ENCODE results near the gene TCL1A. TPM values are rescaled to one million over a fixed set of nuclear protein-coding genes. Genes with fewer than 3 reads are reported as not detected.
"Not testable (repeated sequence)": the region's sequence is repeated elsewhere in the genome, so short reads cannot be mapped to it uniquely, and the experiment has no call there.

TCL1A gene
- total RNA-seq, 1 donor from 2014 or later, result not detected

- Histone ChIP-seq H3K27me3 (ENCODE audit: low read depth) (no peaks in the 10 kb centered on the region), H3K36me3 (no peaks in the 10 kb centered on the region), H3K4me1 (no peaks in the 10 kb centered on the region), H3K9me3 (no peaks in the 10 kb centered on the region), H3K27ac (no peak overlapping the region), H3K4me3 (no peak overlapping the region)
- DNase-seq, result no peak
- TF ChIP-seq CTCF (IDR thresholded peaks at IDR 0.05), result no peak
- no peak for ATAC-seq
- intact Hi-C loops (cut with DNase I), result no loop called here
These were observed 19.3 kb upstream of the TCL1A start for GRCh38 chr14:95733212-95733611.

GRCh38 chr14:95730126-95730525 lies 16.2 kb upstream of the TCL1A start:
- Histone ChIP-seq H3K9me3 (no peaks in the 10 kb centered on the region), H3K27me3 (ENCODE audit: low read depth) (peaks cover 16% of the 10 kb centered on the region), H3K36me3 (no peaks in the 10 kb centered on the region), H3K4me1 (no peaks in the 10 kb centered on the region), H3K27ac (no peak overlapping the region), H3K4me3 (no peak overlapping the region)
- intact Hi-C loops (cut with DNase I), result no loop called here
- no peak for TF ChIP-seq CTCF (IDR thresholded peaks at IDR 0.05)
- DNase-seq (no peak), ATAC-seq (no peak)

GRCh38 chr14:95729402-95730028 lies 15.6 kb upstream of the TCL1A start:
- H3K4me1 ChIP-seq; H3K4me3 ChIP-seq; DNase-seq; H3K27ac ChIP-seq; intact Hi-C loops (cut with DNase I); H3K36me3 ChIP-seq; H3K9me3 ChIP-seq; ATAC-seq: not testable (repeated sequence)
- H3K27me3 ChIP-seq (ENCODE audit: low read depth), result peaks cover 21% of the 10 kb centered on the region

GRCh38 chr14:95727056-95727700 lies 13.3 kb upstream of the TCL1A start:
- DNase-seq, result no peak
- peaks cover 21% of the 10 kb centered on the region for H3K27me3 ChIP-seq (ENCODE audit: low read depth)
- H3K4me3 ChIP-seq, result no peak overlapping the region
- no peaks in the 10 kb centered on the region for H3K4me1 ChIP-seq
- no peak for ATAC-seq
- H3K9me3 ChIP-seq, result peaks cover 4% of the 10 kb centered on the region
- intact Hi-C loops (cut with DNase I), result no loop called here
- TF ChIP-seq CTCF (IDR thresholded peaks at IDR 0.05), result no peak
- H3K36me3 ChIP-seq, result no peaks in the 10 kb centered on the region
- H3K27ac ChIP-seq, result no peak overlapping the region

GRCh38 chr14:95725685-95726336 lies 11.9 kb upstream of the TCL1A start:
- no peak for ATAC-seq
- Histone ChIP-seq H3K27me3 (ENCODE audit: low read depth) (peaks cover 21% of the 10 kb centered on the region), H3K4me3 (no peak overlapping the region), H3K4me1 (no peaks in the 10 kb centered on the region), H3K27ac (no peak overlapping the region), H3K36me3 (no peaks in the 10 kb centered on the region), H3K9me3 (peaks cover 12% of the 10 kb centered on the region)
- intact Hi-C loops (cut with DNase I), result no loop called here
- no peak for TF ChIP-seq CTCF (IDR thresholded peaks at IDR 0.05)
- DNase-seq, result no peak
